HG02970 (cell line): ENCODE data around the gene ELMOD3.

ENCODE experiments used
- ATAC-seq: cut with Tn5 transposase; IDR thresholded peaks from one replicate; pipeline ENCODE4 v1.9.1; 2021; ENCODE audit warnings: mild to moderate bottlenecking, moderate library complexity, moderate number of reproducible peaks; ENCODE audit not compliant: unreplicated experiment, low FRiP score

Gene ELMOD3

GRCh38 chr2:85420536-85421259 lies 66.1 kb downstream of the ELMOD3 start:
- ATAC-seq: no peak

GRCh38 chr2:85421260-85422071 lies 66.9 kb downstream of the ELMOD3 start:
- ATAC-seq: no peak

GRCh38 chr2:85422072-85422457 lies 67.5 kb downstream of the ELMOD3 start:
- no peak for ATAC-seq

- ATAC-seq: no peak
Measured at GRCh38 chr2:85423525-85423924, 69.0 kb downstream of the ELMOD3 start.

GRCh38 chr2:85425588-85425987 lies 71.0 kb downstream of the ELMOD3 start:
- ATAC-seq: no peak

- ATAC-seq: no peak
Measured at GRCh38 chr2:85427300-85427835, 72.8 kb downstream of the ELMOD3 start.

GRCh38 chr2:85428343-85428881 lies 73.8 kb downstream of the ELMOD3 start:
- ATAC-seq: no peak

- no peak for ATAC-seq
Measured at GRCh38 chr2:85429213-85429923, 74.8 kb downstream of the ELMOD3 start.

GRCh38 chr2:85429924-85430289 lies 75.3 kb downstream of the ELMOD3 start:
- no peak for ATAC-seq

GRCh38 chr2:85430752-85431569 lies 76.4 kb downstream of the ELMOD3 start:
- no peak for ATAC-seq

- no peak for ATAC-seq
Measured at GRCh38 chr2:85431570-85432205, 77.1 kb downstream of the ELMOD3 start.

GRCh38 chr2:85433511-85434089 lies 79.0 kb downstream of the ELMOD3 start:
- no peak for ATAC-seq

- no peak for ATAC-seq
Measured at GRCh38 chr2:85434696-85435095, 80.1 kb downstream of the ELMOD3 start.

GRCh38 chr2:85435220-85435958 lies 80.8 kb downstream of the ELMOD3 start:
- ATAC-seq: no peak

GRCh38 chr2:85435981-85436835 lies 81.6 kb downstream of the ELMOD3 start:
- ATAC-seq: no peak

- no peak for ATAC-seq
Measured at GRCh38 chr2:85436836-85437487, 82.4 kb downstream of the ELMOD3 start.
